ENCODE measurements around the gene IFIT1B. TPM values are rescaled to one million over a fixed set of nuclear protein-coding genes. Genes with fewer than 3 reads are reported as not detected.
"Not testable (repeated sequence)": the region's sequence is repeated elsewhere in the genome, so short reads cannot be mapped to it uniquely, and the experiment has no call there.

Gene IFIT1B
- total RNA-seq, 1 experiment from 2014 or later, result not detected

DNA sequence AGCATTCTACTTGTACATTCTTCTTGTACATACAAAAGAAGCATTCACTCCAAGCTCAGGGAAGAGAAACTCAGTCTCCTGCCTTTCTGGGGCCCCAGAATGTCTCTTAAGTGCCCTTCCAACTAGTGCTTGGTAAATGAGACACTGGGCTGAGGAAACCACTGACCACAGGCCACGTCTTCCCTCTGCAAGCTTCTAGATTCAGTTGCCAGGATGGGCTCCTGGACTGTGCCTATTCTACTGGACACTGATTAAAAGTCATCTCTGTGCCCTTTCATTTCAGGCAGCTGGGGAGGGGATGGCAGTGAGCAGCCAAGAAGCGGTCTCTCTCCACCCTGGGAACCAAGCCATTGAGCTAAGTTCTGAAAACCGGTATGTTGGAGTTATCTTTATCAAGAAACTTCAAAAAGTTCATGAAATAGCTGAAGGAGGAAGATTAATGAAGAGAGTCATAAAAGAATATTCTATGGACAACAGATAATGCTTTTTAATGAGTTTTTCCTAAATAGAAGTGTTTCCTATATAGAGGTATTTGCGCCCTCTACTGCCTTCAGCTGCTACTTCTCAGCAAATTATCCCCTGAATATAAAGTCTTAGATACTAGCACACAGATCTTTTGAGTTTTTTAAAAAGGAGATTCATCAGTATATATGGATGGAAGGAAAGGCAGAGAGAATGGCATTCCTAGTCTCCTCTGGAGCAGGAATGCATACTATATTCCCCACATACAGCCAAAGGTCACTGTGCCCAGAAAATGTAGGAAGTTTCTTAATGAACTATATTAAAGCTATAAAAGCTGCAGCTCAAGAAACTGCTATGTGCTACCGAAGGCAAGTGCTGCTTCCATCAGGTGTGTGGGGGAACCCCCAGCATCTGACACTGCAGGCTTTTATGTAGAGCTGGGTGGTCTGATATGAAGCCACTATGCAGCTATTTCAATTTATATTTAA lies 8.4 kb upstream of the IFIT1B start:
- peak; percentile 58 for DNase-seq (ENCODE audit: low read depth, low spot score)
- in situ Hi-C loops (cut with HindIII; ENCODE audit: low pct_unique_long_range_greater_than_20kb, low sequenced_read_pairs), result no loop called here

DNA sequence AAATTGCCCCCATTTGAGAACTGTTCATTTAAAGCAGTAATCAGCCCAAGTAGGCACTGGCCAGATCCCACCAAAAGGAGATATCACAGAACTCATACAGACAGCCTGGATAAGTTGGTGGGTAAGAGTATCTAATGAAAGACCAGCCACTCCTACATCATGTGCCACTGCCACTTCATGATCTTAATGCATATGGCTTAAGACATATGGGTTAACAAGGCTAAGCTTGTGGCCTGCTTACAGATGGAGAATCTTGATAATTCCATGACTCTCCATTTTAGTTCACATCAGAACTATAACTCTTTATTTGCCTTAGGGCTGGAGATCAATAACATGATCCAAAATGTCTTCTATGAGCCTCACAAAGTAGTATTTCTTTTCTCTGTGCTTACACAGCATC lies 6.8 kb upstream of the IFIT1B start:
- DNase-seq (ENCODE audit: low read depth, low spot score), result no peak
- in situ Hi-C loops (cut with HindIII; ENCODE audit: low pct_unique_long_range_greater_than_20kb, low sequenced_read_pairs), result no loop called here

DNA sequence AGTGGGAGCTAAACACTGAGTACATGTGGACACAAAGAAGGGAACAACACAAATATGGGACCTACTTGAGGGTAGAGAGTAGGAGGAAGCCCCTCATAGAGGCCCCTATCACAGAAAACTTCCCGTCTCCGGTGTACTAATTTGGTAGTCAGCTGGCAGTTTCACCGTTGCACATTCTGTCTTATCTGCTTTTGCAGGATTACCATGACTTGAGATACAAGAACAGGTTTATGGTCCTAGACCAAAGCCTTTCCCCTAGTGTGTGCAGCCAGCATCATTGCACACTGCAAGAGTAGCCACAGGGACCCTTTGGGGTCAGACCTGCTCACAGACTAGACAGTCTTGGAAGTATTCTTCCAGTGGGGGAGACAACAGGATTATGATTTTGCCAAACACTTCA lies 5.9 kb upstream of the IFIT1B start:
- no peak for DNase-seq (ENCODE audit: low read depth, low spot score)
- in situ Hi-C loops (cut with HindIII; ENCODE audit: low pct_unique_long_range_greater_than_20kb, low sequenced_read_pairs), result no loop called here

DNA sequence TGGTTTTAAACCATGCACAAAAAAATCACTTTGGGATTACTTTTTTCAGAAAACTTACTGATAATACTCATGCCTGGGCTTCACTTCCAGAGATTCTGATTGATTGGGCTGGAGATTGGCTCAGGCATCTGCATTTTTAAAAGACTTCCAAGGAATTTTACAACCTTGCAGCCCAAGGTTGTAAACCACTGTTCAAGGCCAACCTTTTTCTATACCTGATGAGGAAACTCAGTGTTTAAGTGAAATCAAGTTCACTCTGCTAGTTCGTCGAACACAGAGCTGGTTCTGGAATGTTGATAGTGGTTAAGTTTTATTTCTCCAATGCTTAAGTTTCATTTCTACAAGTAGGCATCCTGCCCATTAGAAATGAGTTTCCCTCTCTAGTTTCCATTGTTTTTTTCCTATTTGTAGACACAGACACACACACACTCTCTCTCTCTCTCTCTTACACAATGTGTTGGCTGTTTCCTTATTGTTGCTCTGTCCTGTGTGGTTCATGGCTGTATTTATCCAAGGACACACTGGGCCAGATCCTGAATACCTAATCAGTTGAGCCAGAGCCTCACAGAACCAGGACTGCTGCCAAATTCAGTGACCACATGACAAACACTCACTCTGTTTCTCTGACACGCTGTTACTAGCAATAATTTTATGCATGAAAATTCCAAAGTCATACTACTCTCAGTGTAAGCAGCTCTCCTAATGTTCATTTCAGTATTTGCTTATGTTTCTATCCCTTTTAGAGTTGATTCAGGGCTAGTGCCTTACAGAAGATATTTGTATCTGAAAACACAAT lies 3.7 kb upstream of the IFIT1B start:
- in situ Hi-C loops (cut with HindIII; ENCODE audit: low pct_unique_long_range_greater_than_20kb, low sequenced_read_pairs), result no loop called here
- peak; percentile 58 for DNase-seq (ENCODE audit: low read depth, low spot score)

DNA sequence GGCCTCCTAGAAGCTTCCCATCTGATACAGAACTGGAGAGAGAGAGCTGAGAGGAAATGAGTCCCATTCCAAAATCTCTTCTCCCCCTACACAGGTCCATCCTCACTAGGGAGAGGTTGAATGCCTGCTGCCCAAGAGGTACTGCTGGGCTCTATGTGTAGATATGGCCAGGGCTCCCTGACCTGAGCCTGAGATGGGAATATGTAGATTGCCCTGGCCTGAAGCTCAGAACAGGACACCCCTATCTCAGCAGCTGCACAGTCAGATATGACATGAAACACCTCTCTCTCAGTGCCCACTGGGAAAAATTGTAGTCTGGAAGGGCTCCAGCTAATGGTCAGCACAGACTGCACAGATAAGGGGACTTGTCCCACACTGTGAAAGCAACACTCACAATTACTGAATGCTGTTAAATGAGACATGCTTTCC lies 3.1 kb upstream of the IFIT1B start:
- in situ Hi-C loops (cut with HindIII; ENCODE audit: low pct_unique_long_range_greater_than_20kb, low sequenced_read_pairs), result no loop called here
- DNase-seq (ENCODE audit: low read depth, low spot score), result no peak

DNA sequence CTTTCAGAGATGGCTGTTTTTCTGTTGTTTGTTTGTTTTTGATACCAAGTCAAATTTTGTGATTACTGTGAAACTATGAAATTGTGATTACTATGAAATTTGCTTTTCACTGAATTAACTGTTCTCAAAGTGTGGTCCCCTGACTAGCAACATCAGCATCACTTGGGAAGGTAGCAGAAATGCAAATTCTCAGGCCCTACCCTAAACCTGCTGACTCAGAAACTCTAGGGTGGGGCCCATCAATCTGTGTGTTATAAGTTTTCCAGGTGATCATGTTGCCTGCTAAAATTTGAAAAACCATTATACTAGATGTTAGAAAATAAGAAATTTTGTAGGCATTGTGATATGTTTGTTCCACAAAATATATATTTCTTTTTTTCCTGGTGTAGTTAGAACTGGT lies 1.2 kb downstream of the IFIT1B start:
- in situ Hi-C loops (cut with HindIII; ENCODE audit: low pct_unique_long_range_greater_than_20kb, low sequenced_read_pairs), result no loop called here
- no peak for DNase-seq (ENCODE audit: low read depth, low spot score)

DNA sequence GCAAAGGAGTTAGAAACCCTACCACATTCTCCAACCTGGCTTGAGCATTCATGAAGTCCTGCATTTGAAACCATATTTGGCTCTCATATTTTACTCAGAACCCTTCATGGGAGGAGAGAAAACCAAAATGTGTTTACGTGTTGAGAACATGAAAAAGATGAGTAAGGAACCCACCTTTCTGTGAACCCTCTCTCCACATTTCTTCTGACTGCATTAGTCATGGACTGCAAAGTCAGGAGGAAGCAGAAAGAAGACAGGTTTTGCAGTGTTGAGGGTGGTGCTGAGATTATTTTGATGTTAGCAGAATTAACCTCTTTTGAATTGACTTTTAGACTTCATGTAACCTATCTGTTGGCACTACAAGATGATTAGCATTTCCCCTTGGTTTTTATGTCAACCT lies 4.9 kb downstream of the IFIT1B start:
- in situ Hi-C loops (cut with HindIII; ENCODE audit: low pct_unique_long_range_greater_than_20kb, low sequenced_read_pairs), result no loop called here
- no peak for DNase-seq (ENCODE audit: low read depth, low spot score)

DNA sequence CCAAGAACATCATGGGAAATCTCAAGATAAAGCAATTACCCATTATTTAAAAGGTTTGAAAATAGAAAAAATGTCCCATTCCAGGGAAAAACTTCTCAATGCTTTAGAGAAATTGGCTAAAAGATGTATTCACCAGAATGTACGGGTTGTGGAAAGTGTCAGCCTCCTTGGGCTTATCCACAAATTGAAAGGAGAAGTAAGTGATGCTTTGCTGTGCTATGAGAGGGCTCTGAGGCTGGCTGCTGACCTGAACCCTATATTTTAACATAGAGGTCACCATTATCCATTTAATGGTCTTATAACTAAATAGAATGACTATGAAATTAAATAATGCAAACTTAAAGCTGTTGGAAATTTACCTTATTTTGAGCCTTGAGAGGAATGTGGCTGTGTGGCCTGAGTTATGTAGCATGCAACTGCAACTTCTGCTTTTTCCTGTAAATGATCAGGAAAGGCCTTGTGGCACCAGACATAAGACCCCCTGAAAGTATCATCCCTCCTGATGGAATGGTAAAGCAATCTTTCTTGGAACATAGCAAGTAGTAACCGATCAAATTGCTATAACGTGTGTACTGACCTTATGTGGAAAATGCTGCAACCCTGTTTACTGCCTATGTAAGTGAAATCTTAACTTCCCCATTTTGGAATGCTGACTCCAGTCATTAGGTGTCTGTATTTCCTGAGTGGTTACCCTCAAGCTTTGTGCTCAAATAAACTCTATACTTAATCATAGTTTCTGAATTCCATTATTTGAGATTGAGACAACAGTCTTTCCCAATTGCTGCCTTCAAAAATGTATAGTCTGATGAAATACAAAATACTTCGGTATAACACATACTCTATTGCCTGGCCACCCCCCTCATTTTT lies 6.9 kb downstream of the IFIT1B start:
- DNase-seq (ENCODE audit: low read depth, low spot score), result no peak
- in situ Hi-C loops (cut with HindIII; ENCODE audit: low pct_unique_long_range_greater_than_20kb, low sequenced_read_pairs), result no loop called here

DNA sequence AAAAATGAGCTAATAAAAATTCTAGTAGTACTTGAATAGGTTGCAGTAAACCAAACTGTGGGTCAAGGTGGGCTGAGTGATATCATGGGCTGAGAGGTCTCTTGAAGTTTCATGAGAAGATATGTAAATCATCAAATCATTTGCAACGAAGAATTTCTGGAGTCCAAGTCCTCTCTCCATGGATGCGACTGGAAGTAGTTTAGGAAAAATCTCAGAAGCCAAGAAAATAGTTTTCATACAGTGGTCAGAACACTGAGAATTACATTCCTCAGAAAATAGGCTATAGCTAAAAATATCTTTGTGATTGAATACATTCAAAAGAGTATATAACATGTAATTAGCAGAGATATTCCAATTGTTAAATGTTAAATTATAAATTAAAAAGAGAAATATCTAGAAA lies 10.9 kb downstream of the IFIT1B start:
- in situ Hi-C loops (cut with HindIII; ENCODE audit: low pct_unique_long_range_greater_than_20kb, low sequenced_read_pairs), result no loop called here
- no peak for DNase-seq (ENCODE audit: low read depth, low spot score)

DNA sequence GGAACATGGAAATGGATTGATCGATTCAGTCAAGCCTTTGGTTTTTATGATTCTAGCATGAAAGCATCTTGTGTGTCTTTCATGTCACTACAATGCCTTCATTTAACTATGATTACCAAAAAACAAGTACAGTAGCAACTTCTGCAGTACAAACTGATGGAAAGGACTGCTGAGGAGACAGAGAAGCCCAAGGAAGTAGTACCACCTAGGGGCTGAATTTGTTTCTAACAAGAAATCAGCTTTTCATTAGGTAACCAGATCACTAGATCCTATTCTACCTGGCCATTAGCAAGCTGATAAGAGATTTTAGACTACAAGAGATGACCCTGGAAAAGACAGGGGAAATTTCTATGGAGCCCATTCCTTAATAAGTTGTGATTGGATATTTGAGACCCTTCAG lies 11.4 kb downstream of the IFIT1B start:
- DNase-seq (ENCODE audit: low read depth, low spot score), result peak; percentile 62
- in situ Hi-C loops (cut with HindIII; ENCODE audit: low pct_unique_long_range_greater_than_20kb, low sequenced_read_pairs), result no loop called here

DNA sequence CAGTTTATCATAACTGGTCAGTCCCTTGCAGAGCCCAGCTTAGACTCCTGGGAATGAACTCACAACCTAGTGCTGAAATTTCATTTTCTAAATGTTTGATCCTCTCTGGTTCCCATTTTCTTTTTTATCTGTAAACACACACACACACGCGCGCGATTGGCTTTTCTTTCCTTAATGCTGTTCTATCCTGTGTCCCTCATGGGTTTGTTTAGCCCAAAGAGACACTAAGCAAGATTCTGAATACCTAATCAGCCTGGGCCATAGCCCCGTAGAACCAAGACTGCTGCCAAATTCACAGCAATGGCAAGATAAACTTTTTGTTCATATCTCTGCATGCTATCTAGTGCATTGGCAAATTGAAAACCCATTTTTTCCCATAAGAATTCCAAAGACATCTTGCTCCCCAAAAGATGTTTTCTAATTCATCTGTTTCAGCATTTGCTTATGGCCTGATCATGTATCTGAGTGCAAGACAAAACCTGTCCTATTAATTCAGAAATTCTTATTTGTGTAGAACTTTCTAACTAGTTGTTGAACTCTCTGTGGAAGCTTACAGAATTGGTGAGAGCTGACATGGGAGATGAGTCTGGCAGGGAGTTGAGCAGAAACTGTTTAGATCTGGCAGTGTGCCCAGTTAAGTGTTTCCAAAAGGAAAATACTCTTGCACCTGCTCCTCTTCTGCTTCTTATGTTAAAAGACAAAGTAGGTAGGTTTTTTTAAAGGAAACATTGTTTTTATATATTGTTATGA lies 12.8 kb downstream of the IFIT1B start:
- in situ Hi-C loops (cut with HindIII; ENCODE audit: low pct_unique_long_range_greater_than_20kb, low sequenced_read_pairs), result no loop called here
- no peak for DNase-seq (ENCODE audit: low read depth, low spot score)

DNA sequence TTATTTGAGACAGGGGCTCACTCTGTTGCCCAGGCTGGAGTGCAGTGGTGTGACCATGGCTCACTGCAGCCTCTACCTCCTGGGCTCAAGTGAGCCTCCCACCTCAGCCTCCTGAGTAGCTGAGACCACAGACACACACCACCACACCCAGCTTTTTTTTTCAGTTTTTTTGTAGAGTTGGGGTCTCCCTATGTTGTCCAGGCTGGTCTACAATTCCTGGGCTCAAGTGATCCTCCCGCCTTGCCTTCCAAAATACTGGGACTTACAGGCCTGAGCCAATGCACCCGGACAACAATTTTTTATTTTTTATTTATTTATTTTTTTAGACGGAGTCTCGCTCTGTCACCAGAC lies 13.3 kb downstream of the IFIT1B start:
- in situ Hi-C loops (cut with HindIII; ENCODE audit: low pct_unique_long_range_greater_than_20kb, low sequenced_read_pairs); DNase-seq (ENCODE audit: low read depth, low spot score): not testable (repeated sequence)

DNA sequence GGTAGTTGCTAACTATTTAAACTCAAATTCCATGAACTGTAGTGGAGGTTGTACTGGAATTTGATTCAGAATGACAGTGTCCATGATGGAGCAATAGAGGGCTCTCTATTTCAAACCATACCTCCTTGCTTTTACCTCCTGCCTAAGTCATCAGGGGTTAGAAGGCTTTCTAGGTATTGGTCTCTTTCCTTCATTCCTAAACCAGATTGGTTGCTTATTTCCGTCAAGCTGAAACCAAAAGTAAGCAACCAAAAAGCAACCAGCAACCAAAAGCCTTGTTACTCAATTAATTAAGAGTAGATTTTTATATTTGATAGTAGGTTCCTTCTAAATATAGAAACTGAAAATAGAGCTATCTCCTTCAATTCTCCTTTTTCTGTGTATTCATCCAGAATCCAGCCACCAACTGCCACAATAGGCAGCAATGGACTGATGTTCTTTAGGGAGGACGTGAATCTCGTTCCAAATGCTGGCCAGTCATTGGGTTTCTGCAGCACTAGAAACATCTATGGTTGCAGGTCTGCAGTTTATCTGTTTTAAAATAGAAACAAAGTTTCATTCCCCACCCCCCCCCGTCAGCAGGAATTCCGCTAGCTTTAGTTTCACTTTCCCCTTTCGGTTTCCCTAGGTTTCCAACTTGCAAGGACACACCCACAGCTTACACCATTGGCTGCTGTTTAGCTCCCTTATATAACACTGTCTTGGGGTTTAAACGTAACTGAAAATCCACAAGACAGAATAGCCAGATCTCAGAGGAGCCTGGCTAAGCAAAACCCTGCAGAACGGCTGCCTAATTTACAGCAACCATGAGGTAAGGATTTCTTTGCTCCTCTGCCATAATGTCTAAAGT lies 14.3 kb downstream of the IFIT1B start, which contains the start of gene IFIT1:
TSS of gene IFIT1 (plus strand) at position 717 of the 850 bp plus-strand sequence. CDS start at position 807, 90 bp downstream.
- peak; percentile 78 for DNase-seq (ENCODE audit: low read depth, low spot score)
- in situ Hi-C loops (cut with HindIII; ENCODE audit: low pct_unique_long_range_greater_than_20kb, low sequenced_read_pairs), result no loop called here

DNA sequence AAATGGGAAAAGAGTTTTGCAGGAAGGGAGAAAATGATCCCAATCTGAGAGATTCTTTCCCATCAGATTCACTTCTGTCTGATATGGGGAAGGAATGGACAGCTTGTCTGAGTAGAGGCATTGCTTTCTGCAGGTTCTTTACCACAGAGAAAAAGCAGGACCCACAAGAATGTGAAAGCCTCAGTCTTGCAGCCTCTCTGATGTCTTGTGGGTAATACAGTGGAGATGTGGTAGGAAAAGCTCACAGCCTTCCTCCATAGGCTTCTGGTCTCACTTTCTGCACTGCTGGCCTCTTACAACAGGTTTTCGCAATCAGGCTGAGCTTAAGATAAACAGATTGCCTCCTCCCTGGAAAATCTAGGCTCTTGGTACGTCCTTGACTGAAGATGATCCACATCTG lies 15.1 kb downstream of the IFIT1B start:
- in situ Hi-C loops (cut with HindIII; ENCODE audit: low pct_unique_long_range_greater_than_20kb, low sequenced_read_pairs), result no loop called here
- DNase-seq (ENCODE audit: low read depth, low spot score), result no peak

DNA sequence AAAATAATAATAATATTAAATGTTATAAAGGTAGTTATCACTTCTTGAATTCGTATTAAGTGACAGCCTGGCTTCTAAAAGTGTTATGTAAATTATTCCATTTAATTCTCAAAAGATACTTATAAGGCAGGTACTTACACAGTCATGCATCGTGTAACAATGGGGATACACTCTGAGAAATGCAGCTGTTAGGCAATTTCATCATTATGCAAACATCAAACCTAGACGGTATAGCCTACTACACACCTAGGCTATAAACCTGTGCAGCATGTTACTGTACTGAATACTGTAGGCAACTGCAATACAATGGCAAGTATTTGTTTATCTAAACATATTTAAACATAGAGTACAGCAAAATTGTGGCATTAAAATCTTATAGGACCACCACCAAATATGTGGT lies 16.0 kb downstream of the IFIT1B start:
- DNase-seq (ENCODE audit: low read depth, low spot score), result no peak
- in situ Hi-C loops (cut with HindIII; ENCODE audit: low pct_unique_long_range_greater_than_20kb, low sequenced_read_pairs), result no loop called here

DNA sequence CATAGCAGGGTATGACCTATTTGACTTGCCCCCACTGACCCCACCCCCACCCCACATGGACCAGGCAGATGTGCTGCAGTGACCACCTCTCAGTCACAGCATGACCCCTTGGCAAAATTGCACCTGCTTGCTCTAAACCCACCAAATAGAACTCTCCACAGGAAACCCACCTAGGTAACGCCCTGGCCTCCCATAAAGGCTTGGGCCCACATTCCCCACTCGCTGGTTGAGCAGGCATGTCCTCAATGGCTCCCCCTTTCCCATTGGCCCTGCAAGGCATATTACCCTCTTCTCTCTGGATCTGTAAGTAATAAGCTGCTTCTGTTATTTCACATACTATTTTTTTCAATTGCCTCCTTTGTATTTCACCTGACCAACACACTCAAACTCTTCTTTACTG lies 17.3 kb downstream of the IFIT1B start:
- no peak for DNase-seq (ENCODE audit: low read depth, low spot score)
- in situ Hi-C loops (cut with HindIII; ENCODE audit: low pct_unique_long_range_greater_than_20kb, low sequenced_read_pairs), result no loop called here

Data from SK-MEL-5 (cell line).